Parietal lobe (tissue), 1 donor: Measurements from ENCODE around the gene ITSN1. TPM values are rescaled to one million over a fixed set of nuclear protein-coding genes. Genes with fewer than 3 reads are reported as not detected.

Experiments used
- total RNA-seq: library from RNA; depleted of rRNA; stranded (reverse); fragments of >200 nt; gene quantifications from one replicate; pipeline ENCODE4 v1.2.3, GENCODE V29; 2014

Gene ITSN1
- 159 TPM for total RNA-seq

GRCh38 chr21:33642027-33642895 is at the start of gene ITSN1:
Gene ITSN1, plus strand, starts transcription at chr21:33642501. Its CDS starts 76,328 bp downstream, at chr21:33718829.

GRCh38 chr21:33641352-33642026 is 812 bp upstream of the ITSN1 start, which contains the start of gene CRYZL1:
Gene CRYZL1, minus strand, starts transcription at chr21:33641741. Its CDS starts 10,190 bp downstream, at chr21:33631551.

GRCh38 chr21:33915368-33916199 is 273.3 kb downstream of the ITSN1 start, which contains the start of gene ATP5PO:
Gene ATP5PO, minus strand, starts transcription at chr21:33915804. Its CDS starts 41 bp downstream, at chr21:33915763.

Other genes with a start within 250 kb of the ITSN1 start
- 37.2 TPM for gene IFNGR2, start 239.1 kb upstream of the ITSN1 start, total RNA-seq
- gene TMEM50B, start 162.5 kb upstream of the ITSN1 start, total RNA-seq = 37.2 TPM
- gene DNAJC28, start 150.8 kb upstream of the ITSN1 start, total RNA-seq = 5.0 TPM
- gene GART, start 100.4 kb upstream of the ITSN1 start, total RNA-seq = 117 TPM
- 240 TPM for gene SON, start 99.5 kb upstream of the ITSN1 start, total RNA-seq
- gene DONSON, start 53.8 kb upstream of the ITSN1 start, total RNA-seq = 48.8 TPM
- gene CRYZL1, start 760 bp upstream of the ITSN1 start, total RNA-seq = 92.3 TPM